Retinal pigment epithelial cell (primary cell): ENCODE data around the gene RDH14.

Experiments used
- DNase-seq: peaks from one replicate; pipeline ENCODE4 v3.0.0-alpha.2; 2010; ENCODE audit warnings: low read depth
- H3K4me3 ChIP-seq: 2 replicates; pipeline ENCODE4 v1.5.1; 2011; ENCODE audit warnings: mild to moderate bottlenecking, low read length, control low read depth, moderate library complexity
- CTCF ChIP-seq: conservative IDR thresholded peaks from 2 replicates; pipeline ENCODE4 v1.5.1; 2011; ENCODE audit warnings: low read depth, low read length, control low read depth, inconsistent platforms

Gene RDH14

DNA sequence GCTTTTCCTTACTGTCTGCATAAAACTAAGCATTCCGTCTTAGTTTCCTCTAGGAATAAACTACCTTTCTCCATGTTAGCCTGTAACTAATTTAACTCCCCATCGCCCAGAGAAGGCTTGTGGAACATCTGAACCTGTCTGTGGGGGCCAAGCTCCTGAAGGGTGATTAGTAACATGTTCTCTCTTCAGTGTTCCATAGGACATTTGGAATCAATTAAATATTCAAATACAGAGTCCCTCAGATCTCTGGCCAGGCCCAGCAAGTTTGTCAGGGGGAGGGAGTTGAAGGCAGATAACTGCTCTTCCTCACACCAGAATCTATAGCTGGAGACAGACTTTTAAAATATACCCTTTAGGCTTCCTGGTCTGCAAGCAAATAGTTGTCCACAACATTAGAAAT is 8.8 kb downstream of the RDH14 start:
- DNase-seq = no peak
- no peak overlapping the region for H3K4me3 ChIP-seq
- TF ChIP-seq CTCF = no peak

DNA sequence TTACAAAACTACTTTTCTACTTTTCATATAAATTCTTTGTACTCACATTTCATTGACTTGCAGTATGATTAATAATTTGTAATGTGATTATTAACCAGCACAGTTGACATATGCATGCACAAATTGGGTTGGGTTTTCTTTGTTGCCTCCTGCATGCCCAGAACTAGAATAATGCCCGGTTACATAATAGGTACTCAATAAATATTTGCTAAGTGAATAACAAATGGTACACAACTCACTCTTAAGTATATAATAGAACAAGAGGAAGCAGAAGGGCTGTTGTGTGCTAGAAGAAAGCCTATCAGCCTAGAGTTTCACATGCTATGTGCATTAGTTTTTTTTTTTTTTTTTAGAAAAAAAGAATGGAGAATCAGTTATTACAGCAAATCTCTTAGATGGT is 9.3 kb downstream of the RDH14 start:
- no peak overlapping the region for H3K4me3 ChIP-seq
- no peak for TF ChIP-seq CTCF
- no peak for DNase-seq

- no peak for DNase-seq
- TF ChIP-seq CTCF = no peak
- no peak overlapping the region for H3K4me3 ChIP-seq
Observed at GRCh38 chr2:18550433-18550832, 10.0 kb downstream of the RDH14 start.

GRCh38 chr2:18549083-18549482 is 11.4 kb downstream of the RDH14 start:
- TF ChIP-seq CTCF = no peak
- H3K4me3 ChIP-seq = no peak overlapping the region
- no peak for DNase-seq

DNA sequence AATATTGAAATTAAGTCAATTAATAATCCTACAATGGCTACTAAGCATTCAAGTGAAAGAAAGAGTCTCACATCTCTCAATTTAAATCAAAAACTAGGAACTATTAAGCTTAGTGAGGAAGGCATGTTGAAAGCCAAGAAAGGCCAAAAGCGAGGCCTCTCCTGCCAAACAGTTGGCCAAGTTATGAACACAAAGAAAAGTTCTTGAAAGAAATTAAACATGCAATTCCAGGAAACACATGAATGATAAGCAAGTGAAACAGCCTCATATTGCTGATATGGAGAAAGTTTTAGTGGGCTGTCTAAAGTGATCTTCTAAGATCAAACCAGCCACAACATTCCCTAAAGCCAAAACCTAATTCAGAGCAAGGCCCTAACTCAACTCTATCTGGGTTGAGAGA is 11.8 kb downstream of the RDH14 start:
- no peak for TF ChIP-seq CTCF
- no peak for DNase-seq
- no peak overlapping the region for H3K4me3 ChIP-seq

DNA sequence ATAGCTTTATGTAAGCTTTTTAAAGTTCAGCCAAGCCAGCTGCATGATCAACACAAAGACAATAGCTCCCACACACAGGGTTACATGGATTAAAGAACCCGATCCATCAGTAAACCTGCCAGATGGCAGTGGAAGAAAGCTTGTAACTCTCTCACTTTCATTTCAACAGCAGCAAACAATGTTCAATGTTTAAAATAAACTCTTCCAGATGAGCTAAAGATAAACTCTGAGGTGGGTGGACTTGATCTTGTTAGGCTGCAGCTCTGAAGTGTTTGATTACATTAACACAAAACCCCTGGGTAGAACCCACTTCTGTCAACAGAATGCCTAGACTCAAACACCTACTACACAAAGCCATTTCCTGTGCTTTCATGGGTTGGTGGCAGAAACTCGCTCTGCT is 13.9 kb downstream of the RDH14 start:
- no peak for DNase-seq
- TF ChIP-seq CTCF = no peak
- H3K4me3 ChIP-seq = no peak overlapping the region

DNA sequence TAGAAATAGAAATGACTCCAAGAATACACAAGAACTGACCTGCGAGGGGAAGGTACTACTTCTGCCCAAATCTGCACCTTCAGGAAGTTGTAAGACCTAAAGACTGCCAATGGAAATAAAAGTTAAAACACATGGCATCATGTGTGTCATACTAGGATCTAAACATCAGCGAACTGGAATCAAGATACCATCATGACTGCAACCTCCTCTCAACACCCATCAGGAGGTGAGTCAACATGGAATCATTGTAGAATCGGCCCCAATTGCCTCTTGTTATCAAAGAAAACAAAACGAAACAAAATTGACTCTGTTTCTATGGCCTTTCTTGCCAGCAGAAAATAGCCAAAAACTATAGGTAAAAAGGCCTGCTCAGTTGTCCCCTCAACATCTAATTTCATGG is 15.1 kb downstream of the RDH14 start:
- no peak overlapping the region for H3K4me3 ChIP-seq
- DNase-seq = no peak
- no peak for TF ChIP-seq CTCF
